Tibial artery (tissue), 4 donors: ENCODE results near the gene PDCD2.
"Not testable (repeated sequence)": the region's sequence is repeated elsewhere in the genome, so short reads cannot be mapped to it uniquely, and the experiment has no call there.

Experiments used
- DNase-seq, 2 donors: peaks; one replicate each; pipeline ENCODE4 v3.0.0-alpha.2; 2019
- H3K27ac ChIP-seq, 2 donors: fragments of 200-600 bp; sonication (generic) in 1 of 2; 1 replicate in 1 of 2; 2 replicates in 1 of 2; pipeline ENCODE4 v1.5.1; 2018 to 2019; ENCODE audit warnings: mild to moderate bottlenecking in 1 of 2
- H3K27me3 ChIP-seq, 2 donors: fragments of 200-600 bp; sonication (generic) in 1 of 2; one replicate each; pipeline versions ENCODE4 v1.5.1 to v1.6.0; 2016 to 2019
- H3K36me3 ChIP-seq, 3 donors: fragments of 200-600 bp; sonication (generic) in 2 of 3; one replicate each; pipeline ENCODE4 v1.5.1; 2016 to 2019; ENCODE audit warnings: mild to moderate bottlenecking in 2 of 3
- H3K4me1 ChIP-seq, 4 donors: fragments of 200-600 bp; sonication (generic) in 2 of 4; 1 replicate in 3 of 4; 2 replicates in 1 of 4; pipeline ENCODE4 v1.5.1; 2016 to 2019
- H3K4me3 ChIP-seq, 2 donors: fragments of 200-600 bp; sonication (generic) in 1 of 2; 1 replicate in 1 of 2; 2 replicates in 1 of 2; pipeline ENCODE4 v1.5.1; 2018 to 2019; ENCODE audit warnings: mild to moderate bottlenecking in 2 of 2
- H3K9me3 ChIP-seq, 3 donors: fragments of 200-600 bp; sonication (generic) in 1 of 3; one replicate each; pipeline ENCODE4 v1.5.1; 2016 to 2019
- intact Hi-C: fragments of 100-400 bp; cut with DNase I; formaldehyde crosslinking; loops from one replicate; pipeline ENCODE4 v1.15.0; 2023; ENCODE audit warnings: low total_unique reads
- TF ChIP-seq, protein P1 (sequence below), 2 experiments: fragments of 200-600 bp in 1 of 2; fragments of 450-650 bp in 1 of 2; IDR thresholded peaks; one replicate each; pipeline ENCODE4 v1.5.1; 2017 to 2019; ENCODE audit warnings: antibody characterized with exemption in 2 of 2, mild to moderate bottlenecking in 1 of 2, moderate library complexity in 1 of 2

The PDCD2 gene

DNA sequence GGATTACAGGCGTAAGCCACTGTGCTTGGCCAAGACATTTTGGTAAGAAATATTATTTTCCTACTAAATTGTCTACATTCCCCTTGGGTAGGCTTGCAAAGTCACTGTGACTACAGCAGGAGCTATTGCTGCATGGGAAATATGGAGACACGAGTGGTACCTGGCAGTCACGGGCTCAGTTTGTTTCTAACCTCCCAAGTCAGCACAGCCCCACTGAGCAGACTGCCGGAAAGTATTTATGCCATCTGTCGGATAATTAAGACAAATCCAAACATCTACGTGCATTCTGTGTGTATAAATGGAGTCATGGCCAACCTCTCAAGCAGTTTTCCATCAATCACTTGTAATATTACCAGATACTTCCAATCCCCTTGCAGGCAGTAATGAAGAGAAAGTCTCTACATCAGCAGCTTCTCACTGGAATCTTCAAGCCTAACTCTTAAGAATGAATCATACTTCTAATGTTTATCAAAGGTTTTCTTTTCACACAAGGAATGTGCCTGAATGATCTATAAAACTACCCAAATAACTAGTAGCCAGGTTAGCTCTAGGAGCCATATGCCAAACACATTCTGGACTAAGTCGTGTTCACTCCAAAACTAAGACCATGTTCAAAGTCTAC, 51.5 kb downstream of the PDCD2 start:
- TF ChIP-seq, protein P1, sequence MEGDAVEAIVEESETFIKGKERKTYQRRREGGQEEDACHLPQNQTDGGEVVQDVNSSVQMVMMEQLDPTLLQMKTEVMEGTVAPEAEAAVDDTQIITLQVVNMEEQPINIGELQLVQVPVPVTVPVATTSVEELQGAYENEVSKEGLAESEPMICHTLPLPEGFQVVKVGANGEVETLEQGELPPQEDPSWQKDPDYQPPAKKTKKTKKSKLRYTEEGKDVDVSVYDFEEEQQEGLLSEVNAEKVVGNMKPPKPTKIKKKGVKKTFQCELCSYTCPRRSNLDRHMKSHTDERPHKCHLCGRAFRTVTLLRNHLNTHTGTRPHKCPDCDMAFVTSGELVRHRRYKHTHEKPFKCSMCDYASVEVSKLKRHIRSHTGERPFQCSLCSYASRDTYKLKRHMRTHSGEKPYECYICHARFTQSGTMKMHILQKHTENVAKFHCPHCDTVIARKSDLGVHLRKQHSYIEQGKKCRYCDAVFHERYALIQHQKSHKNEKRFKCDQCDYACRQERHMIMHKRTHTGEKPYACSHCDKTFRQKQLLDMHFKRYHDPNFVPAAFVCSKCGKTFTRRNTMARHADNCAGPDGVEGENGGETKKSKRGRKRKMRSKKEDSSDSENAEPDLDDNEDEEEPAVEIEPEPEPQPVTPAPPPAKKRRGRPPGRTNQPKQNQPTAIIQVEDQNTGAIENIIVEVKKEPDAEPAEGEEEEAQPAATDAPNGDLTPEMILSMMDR (IDR thresholded peaks at IDR 0.05) = no peak
- no peak for DNase-seq
- Histone ChIP-seq H3K4me3 (no peak overlapping the region), H3K36me3 (peaks cover 51 to 67% (median 54%) of the 10 kb centered on the region in 3 donors), H3K27ac (no peak overlapping the region), H3K27me3 (no peaks in the 10 kb centered on the region), H3K4me1 (no peaks in the 10 kb centered on the region), H3K9me3 (no peaks in the 10 kb centered on the region)
- intact Hi-C loops = loop anchor here (5.0 kb wide), 1 partner anchor 746 kb away; no protein-coding TSS in a partner anchor

DNA sequence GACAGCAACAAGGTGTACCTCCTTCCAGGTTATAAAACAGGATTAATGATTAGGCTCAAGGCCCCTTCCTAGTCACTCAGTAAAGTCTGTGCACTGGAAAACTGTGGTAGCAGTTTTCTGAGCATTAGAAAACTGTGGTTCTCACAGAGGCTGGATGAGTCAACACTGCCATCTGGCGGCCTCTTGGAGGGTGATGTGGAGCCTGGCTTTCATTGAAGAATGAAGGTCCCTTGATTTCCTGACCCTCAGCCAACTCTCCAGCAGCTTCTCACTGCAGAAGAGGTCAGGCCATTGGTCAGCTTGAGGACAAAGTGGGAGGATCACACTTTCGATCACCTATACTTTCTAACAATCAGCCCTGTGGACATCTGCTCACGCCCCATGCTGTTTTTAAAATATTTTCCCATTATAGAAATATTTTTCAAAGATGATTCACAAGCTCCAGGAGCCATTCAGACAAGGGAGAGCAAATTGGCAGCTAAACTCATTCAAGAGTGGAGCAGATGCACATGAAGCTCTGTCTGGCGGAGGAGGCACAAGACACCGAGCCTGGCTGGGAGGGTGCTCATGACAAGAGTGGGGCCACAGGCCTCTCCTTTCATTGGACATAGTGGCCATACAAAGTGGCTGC, 54.5 kb downstream of the PDCD2 start:
- intact Hi-C loops = loop anchor here (5.0 kb wide), 2 partner anchors 698 to 743 kb away; no protein-coding TSS in a partner anchor
- peaks cover 21 to 37% (median 23%) of the 10 kb centered on the region in 3 donors for H3K36me3 ChIP-seq
- no peaks in the 10 kb centered on the region for H3K27me3 ChIP-seq
- H3K27ac ChIP-seq = no peak overlapping the region
- peak; percentile 65 to 73 for DNase-seq
- no peaks in the 10 kb centered on the region for H3K9me3 ChIP-seq
- TF ChIP-seq, protein P1 (IDR thresholded peaks at IDR 0.05) = peak; percentile 72 to 79
- H3K4me3 ChIP-seq = no peak overlapping the region
- no peaks in the 10 kb centered on the region for H3K4me1 ChIP-seq

DNA sequence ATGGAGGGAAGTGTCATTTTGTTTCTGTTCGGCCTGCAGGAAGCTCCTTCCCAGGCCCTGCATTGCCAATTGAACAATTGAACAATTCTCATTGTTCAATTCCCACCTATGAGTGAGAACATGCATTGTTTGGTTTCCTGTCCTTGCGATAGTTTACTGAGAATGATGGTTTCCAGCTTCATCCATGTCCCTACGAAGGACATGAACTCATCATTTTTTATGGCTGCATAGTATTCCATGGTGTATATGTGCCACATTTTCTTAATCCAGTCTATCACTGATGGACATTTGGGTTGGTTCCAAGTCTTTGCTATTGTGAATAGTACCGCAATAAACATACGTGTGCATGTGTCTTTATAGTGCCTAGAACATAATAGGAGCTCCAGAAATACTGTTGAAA, 56.4 kb downstream of the PDCD2 start:
- H3K27ac ChIP-seq, H3K9me3 ChIP-seq, H3K4me3 ChIP-seq, H3K4me1 ChIP-seq, DNase-seq, H3K27me3 ChIP-seq: not testable (repeated sequence)
- intact Hi-C loops = loop anchor here (5.0 kb wide), 1 partner anchor 696 kb away; no protein-coding TSS in a partner anchor
- H3K36me3 ChIP-seq = peaks cover 7 to 17% (median 7%) of the 10 kb centered on the region in 3 donors

DNA sequence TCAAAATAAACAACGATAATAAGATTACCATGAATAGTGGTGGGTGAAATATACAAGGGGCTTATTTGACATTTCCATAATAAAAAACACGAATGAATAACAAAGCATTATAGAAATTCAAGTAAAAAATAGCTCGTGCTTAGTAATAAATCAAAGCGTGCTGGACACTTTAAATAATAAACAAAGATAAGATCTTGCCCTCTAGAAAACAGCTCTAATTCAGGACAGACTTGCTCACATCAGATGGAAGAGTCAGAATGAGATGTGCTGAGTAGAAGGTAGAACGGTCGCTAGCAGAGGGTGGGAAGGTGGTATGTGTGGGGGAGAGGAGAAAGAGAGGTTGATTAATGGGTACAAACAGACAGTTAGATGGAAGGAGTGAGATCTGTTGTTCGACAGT, 58.6 kb downstream of the PDCD2 start:
- no peaks in the 10 kb centered on the region for H3K27me3 ChIP-seq
- H3K4me3 ChIP-seq = no peak overlapping the region
- TF ChIP-seq, protein P1 (IDR thresholded peaks at IDR 0.05) = no peak
- H3K27ac ChIP-seq = no peak overlapping the region
- no peaks in the 10 kb centered on the region for H3K9me3 ChIP-seq
- no peaks in the 10 kb centered on the region for H3K4me1 ChIP-seq
- intact Hi-C loops = loop anchor here (5.0 kb wide), 1 partner anchor 693 kb away; no protein-coding TSS in a partner anchor
- H3K36me3 ChIP-seq = no peaks in the 10 kb centered on the region
- no peak for DNase-seq
